ENCODE data around the gene E2F1. TPM values are rescaled to one million over a fixed set of nuclear protein-coding genes. Genes with fewer than 3 reads are reported as not detected.

E2F1 gene
- total and polyA plus RNA-seq, 2 donors (not counting 3 experiments of a cell fraction or from before 2014, with no cell fraction given) = 20.7 to 29.6 TPM

GRCh38 chr20:33673410-33674293 is 12.5 kb downstream of the E2F1 start:
- peak overlapping the region; percentile 30 for H3K27ac ChIP-seq (ENCODE audit: insufficient read depth, low read depth, low read length)
- H3K9me1 ChIP-seq (replicated peaks; ENCODE audit: control insufficient read depth, extremely low read depth, insufficient read depth, low read length) = no peaks in the 10 kb centered on the region
- peak; percentile 52 for FAIRE-seq
- intact Hi-C loops (cut with micrococcal nuclease) (loop anchor here (1.0 kb wide), 2 partner anchors 11 to 58 kb away; partner anchors contain the start of gene ZNF341), dilution Hi-C loops (cut with MboI; ENCODE audit: extremely low pct_ligation_motif_present, low sequenced_read_pairs) (no loop called here)
- POLR2A ChIA-PET = no interaction called here
- H2AFZ ChIP-seq (ENCODE audit: low read depth, low read length) = peak overlapping the region; percentile 74
- TF ChIP-seq MAX (IDR thresholded peaks at IDR 0.05; ENCODE audit: insufficient read depth, insufficient read length) = no peak
- TF ChIP-seq MYC (IDR thresholded peaks at IDR 0.05; ENCODE audit: low read depth, low read length) = no peak
- TF ChIP-seq CTCF (IDR thresholded peaks at IDR 0.05; ENCODE audit: extremely low read depth in 1 of 2, insufficient read depth in 1 of 2, low read depth in 1 of 2, low read length in 2 of 2) = no peak
- TF ChIP-seq GATA2 (IDR thresholded peaks at IDR 0.05; ENCODE audit: insufficient read depth, insufficient read length, low read depth, low read length) = no peak
- TF ChIP-seq POLR2AphosphoS5 (IDR thresholded peaks at IDR 0.05; ENCODE audit: insufficient read depth, low read depth, low read length) = no peak
- no peak for TF ChIP-seq POLR2A (IDR thresholded peaks at IDR 0.05; ENCODE audit: low read depth, low read length)
- TF ChIP-seq EZH2 (IDR thresholded peaks at IDR 0.05; ENCODE audit: borderline replicate concordance, low read depth, low read length, severe bottlenecking) = no peak
- no peak for TF ChIP-seq JUN (IDR thresholded peaks at IDR 0.05; ENCODE audit: borderline replicate concordance, insufficient read depth, insufficient read length, low read depth)
- DNase-seq (ENCODE audit: low read depth, low spot score) = no peak
- no peaks in the 10 kb centered on the region for H3K27me3 ChIP-seq (ENCODE audit: control insufficient read depth in 2 of 2, insufficient read depth in 2 of 2, low read length in 2 of 2)
- peak overlapping the region; percentile 47 to 56 (median 47) for H3K4me3 ChIP-seq (replicated peaks in 1 of 3; ENCODE audit: insufficient read depth in 1 of 3, low read depth in 1 of 3, low read length in 3 of 3)
- no peaks in the 10 kb centered on the region for H4K20me1 ChIP-seq (replicated peaks; ENCODE audit: control insufficient read depth, extremely low read depth, insufficient read depth, low read length)
- peaks cover 0 to 1% of the 10 kb centered on the region in 2 experiments for H3K36me3 ChIP-seq (ENCODE audit: control insufficient read depth in 2 of 2, extremely low read depth in 1 of 2, insufficient read depth in 2 of 2, low read length in 2 of 2)
- CTCF ChIA-PET = interaction anchor here (0.6 to 1.4 kb wide), 2 partner anchors 90 to 216 kb away, joined by 4 to 5 read pairs; no protein-coding TSS in a partner anchor
- peaks cover 15% of the 10 kb centered on the region for H3K4me1 ChIP-seq (ENCODE audit: control insufficient read depth, extremely low read depth, insufficient read depth, low read length)
- H3K9ac ChIP-seq (replicated peaks; ENCODE audit: extremely low read depth, insufficient read depth, low read length) = peak overlapping the region; percentile 63
- no peaks in the 10 kb centered on the region for H3K9me3 ChIP-seq (replicated peaks; ENCODE audit: control insufficient read depth, insufficient read depth, low read length)
- TSS peak; percentile 16 for BruUV-seq (replicated peaks)
- H3K4me2 ChIP-seq (ENCODE audit: insufficient read depth, low read length) = peak overlapping the region; percentile 37
- H3K79me2 ChIP-seq (ENCODE audit: control insufficient read depth, insufficient read depth, low read length) = no peaks in the 10 kb centered on the region
